Subcutaneous abdominal adipose tissue (tissue), 5 donors: ENCODE data around the gene KLF9.

Source experiments
- H3K27ac ChIP-seq: one replicate; pipeline ENCODE4 v1.7.0; 2013; ENCODE audit warnings: low read depth, mild to moderate bottlenecking, inconsistent platforms, low read length, moderate library complexity
- H3K27me3 ChIP-seq, 5 donors: one replicate each; pipeline ENCODE4 v1.7.0; 2013; ENCODE audit warnings: low read length in 5 of 5, inconsistent platforms in 1 of 5; ENCODE audit not compliant: control insufficient read depth in 5 of 5, insufficient read depth in 4 of 5
- H3K36me3 ChIP-seq, 5 donors: one replicate each; pipeline ENCODE4 v1.7.0; 2013; ENCODE audit warnings: low read length in 5 of 5; ENCODE audit not compliant: control insufficient read depth in 5 of 5, insufficient read depth in 5 of 5
- H3K4me1 ChIP-seq, 5 donors: one replicate each; pipeline ENCODE4 v1.7.0; 2013; ENCODE audit warnings: low read length in 5 of 5, mild to moderate bottlenecking in 3 of 5, moderate library complexity in 1 of 5; ENCODE audit not compliant: control insufficient read depth in 5 of 5, insufficient read depth in 5 of 5
- H3K4me3 ChIP-seq, 5 donors: one replicate each; pipeline ENCODE4 v1.7.0; 2013; ENCODE audit warnings: low read length in 5 of 5, low read depth in 1 of 5
- H3K9ac ChIP-seq, 5 donors: one replicate each; pipeline ENCODE4 v1.7.0; 2013; ENCODE audit warnings: low read length in 5 of 5, mild to moderate bottlenecking in 4 of 5, moderate library complexity in 3 of 5
- H3K9me3 ChIP-seq, 5 donors: one replicate each; pipeline ENCODE4 v1.7.0; 2013; ENCODE audit warnings: low read length in 5 of 5; ENCODE audit not compliant: control insufficient read depth in 5 of 5
- donor health status: healthy.
- donor health status: healthy.
- donor health status: healthy.
- donor health status: healthy.
- donor health status: healthy.

KLF9 gene

DNA sequence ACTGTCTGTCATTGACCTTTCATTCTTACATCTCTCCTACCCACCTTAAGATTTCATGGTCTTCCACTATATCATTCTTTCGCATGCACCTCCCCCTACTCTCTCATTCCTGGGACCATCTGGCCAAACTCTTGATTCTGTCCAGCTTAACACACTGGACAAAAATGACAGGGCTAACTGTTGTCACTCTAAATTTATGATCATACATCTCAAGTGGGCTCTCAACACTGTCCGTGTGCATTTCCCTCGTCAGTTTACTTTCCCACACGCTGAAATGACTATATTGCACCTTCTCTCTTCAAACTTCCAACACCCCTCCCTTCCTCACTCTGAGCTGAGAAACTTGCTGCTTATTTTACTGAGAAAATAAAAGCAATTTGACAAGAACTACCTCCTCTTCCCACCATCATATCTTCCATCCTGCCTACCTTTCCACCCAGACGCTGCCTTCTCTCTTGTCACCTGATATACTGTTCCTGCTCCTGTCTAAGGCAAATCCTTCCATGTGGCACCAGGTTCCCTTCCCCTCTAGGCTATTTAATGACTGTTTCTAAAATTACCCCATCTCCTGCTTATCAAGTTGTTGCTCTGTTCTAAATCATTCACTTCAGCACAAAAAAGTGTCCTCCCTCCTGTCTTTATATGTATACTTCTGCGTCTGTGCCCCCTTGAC lies 8.1 kb upstream of the KLF9 start:
- Histone ChIP-seq H3K9me3 (no peaks in the 10 kb centered on the region), H3K36me3 (no peaks in the 10 kb centered on the region), H3K27ac (peak overlapping the region; percentile 99), H3K27me3 (no peaks in the 10 kb centered on the region), H3K4me1 (peaks cover 10 to 40% (median 29%) of the 10 kb centered on the region in 5 donors), H3K9ac (no peak overlapping the region), H3K4me3 (no peak overlapping the region)

DNA sequence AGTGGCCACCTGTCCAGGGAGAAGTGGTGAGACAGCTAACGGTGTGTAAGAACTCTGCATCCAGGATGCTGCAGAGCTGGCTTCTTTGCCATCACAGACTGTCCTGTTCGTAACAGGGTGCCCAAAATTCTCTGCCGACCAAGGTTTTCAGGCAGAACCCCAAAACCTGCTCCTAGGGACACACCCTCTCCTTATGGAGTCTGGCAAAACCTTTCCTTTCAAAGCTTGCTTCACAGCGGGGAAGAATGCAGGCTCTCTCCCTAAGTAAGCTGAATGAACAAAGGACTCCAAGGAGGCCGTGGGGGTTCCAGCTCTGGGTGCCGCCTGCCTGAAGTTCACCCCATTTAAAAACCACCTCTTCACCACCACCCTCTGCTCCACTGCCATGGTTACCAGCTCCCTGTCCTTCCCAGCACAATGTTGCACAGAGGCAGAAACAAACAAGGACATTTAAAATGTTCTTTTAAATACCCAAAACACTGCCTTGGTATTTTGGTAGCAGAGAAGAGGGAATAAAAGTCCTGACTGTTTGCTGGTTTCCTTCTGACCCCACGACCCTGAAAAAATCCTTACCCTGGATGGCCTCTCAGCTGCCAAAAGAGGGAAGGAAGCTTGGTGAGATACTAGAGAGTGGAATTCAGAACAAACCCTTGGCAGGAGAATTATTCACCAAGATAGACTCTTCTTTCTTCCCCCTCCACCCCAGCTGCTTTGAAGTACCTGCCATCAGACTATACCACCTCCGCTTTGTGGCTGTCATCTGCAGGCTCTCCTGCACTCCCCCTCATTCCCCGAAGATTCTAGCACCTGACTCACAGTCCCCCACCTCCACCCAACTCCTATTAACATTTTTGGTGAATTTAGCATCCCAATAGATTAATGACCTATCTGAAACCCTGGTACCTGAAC lies 7.1 kb upstream of the KLF9 start:
- peak overlapping the region; percentile 99 for H3K27ac ChIP-seq
- peak overlapping the region; percentile 45 to 77 (median 69) for H3K4me3 ChIP-seq
- peak overlapping the region; percentile 72 to 88 (median 84) for H3K9ac ChIP-seq
- H3K27me3 ChIP-seq: no peaks in the 10 kb centered on the region
- H3K36me3 ChIP-seq: no peaks in the 10 kb centered on the region
- H3K4me1 ChIP-seq: peaks cover 10 to 44% (median 32%) of the 10 kb centered on the region in 5 donors
- H3K9me3 ChIP-seq: no peaks in the 10 kb centered on the region

DNA sequence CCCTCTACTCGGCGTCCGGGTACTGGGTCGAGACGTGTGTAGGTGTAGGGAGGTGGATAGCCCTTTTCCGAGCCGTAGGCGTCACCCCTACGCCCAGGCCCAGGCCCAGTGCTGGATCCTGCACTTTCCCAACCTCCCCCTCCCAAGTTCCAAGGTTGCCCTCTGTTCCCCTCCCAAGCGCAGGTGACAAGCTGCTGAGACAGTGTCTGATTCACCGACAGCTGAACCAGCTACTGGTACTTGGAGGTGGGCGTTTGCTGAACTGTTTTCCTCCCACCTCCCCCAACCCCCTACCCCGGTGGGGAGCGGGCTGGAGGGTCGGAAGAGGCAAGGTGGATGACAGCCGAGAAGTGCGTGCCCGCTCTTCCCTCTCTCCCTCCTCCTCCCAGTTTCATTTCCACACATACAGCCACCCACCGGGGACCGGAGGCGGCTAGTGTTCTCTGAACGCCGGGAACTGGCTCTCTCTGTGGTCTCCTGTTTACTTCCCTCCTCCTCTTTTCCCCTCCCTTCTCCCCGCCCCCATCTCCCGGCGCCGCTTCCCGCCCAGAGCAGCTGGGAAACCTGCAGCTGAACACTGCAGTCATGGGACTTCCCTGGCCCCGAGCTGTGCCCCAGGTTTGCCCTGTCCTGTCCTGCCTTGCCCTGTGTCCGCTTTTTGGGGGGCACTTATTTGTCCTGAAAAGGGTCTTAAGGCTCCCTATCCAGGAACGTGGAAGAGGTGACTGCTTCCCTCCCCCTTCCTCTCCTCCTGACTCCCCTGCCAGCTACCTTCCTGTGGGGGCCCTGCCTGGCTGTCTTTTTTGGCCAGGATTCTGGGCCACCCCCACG lies 6.2 kb upstream of the KLF9 start:
- Histone ChIP-seq H3K36me3 (no peaks in the 10 kb centered on the region), H3K9ac (peak overlapping the region; percentile 72 to 92 (median 88)), H3K27ac (peak overlapping the region; percentile 99), H3K4me3 (peak overlapping the region; percentile 67 to 85 (median 75)), H3K27me3 (no peaks in the 10 kb centered on the region), H3K9me3 (no peaks in the 10 kb centered on the region), H3K4me1 (peaks cover 10 to 48% (median 32%) of the 10 kb centered on the region in 5 donors)

DNA sequence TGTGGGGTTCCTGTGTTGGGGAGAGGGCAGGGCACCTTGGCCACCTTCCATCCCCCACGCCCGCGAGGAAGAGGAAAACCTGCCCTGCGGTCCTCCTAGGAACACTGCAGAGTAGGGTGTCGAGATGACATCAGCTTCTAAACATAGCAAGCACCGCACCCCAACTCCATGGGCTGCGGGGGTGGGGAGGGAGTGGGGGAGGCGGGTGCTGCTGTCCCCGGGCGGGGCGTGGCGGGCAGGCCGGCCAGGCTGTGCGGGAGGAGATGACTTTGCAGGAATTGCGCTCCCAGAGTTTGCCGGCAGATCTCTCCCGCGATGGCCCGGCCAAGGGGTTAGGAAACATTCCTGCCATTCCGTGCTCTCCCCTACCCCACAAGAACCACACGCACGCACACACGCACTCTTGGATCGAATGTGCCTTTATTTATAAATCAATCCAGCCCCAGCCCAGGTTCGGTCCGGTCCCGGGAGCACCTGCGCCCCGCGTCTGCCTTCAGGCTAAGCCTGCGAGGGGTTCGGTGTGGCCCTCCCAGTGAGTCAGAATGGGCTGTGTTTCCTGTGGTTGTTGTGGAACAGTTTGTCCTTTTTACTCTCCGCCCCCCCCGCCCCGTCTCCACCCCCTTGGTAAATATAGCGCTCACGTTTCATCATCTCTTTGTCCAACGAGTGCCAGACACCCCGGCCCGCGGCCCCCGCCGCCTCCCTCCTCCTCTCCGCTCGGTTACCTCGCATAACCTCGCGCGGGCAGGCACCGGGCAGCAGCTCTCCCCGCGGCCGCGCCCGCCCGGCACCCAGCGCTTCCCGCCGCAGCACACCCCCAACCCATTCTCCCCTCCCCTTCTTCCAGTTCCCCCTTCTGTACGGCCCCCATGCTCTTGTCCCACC lies 5.3 kb upstream of the KLF9 start:
- Histone ChIP-seq H3K4me3 (peak overlapping the region; percentile 67 to 85 (median 75)), H3K4me1 (peaks cover 10 to 54% (median 39%) of the 10 kb centered on the region in 5 donors), H3K27ac (peak overlapping the region; percentile 99)

DNA sequence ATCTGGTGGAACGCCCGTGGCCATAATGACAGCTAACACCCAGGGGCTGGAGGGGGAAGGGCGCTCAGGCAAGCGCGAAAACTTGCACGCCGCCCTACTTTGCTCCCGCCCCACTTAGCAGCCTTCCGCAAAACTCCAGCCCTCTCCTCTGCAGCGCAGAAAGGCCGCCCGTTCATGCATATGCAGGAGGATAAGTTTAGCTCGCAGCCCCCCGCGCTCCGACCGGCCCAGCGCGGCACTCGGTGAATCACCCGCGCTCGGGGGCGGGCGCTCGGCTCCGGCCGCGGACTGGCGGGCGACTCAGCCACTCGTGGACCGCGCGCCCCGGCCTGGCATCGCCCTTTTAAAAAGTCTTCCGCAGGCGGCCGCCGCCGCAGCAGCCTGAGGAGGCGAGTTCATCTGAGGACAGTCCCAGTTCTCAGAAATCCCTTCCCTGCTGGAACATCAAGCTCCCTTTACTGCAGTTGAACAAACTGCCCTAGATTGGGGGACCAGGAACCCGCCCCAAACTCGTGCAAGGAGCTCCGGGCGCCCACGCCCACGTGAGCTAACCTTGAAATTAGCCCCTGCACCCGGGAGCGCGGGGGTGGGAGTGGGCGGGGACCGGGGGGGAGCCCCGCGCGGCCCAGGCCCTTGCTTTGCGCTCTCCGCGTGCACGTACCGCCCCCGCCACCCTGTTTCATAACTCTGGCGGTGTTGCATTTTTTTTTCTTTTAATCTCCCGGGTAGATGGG lies 4.5 kb upstream of the KLF9 start:
- Histone ChIP-seq H3K4me3 (peak overlapping the region; percentile 63 to 82 (median 75)), H3K9me3 (no peaks in the 10 kb centered on the region), H3K27me3 (no peaks in the 10 kb centered on the region), H3K36me3 (no peaks in the 10 kb centered on the region), H3K27ac (peak overlapping the region; percentile 99), H3K4me1 (peaks cover 12 to 61% (median 43%) of the 10 kb centered on the region in 5 donors), H3K9ac (peak overlapping the region; percentile 79 to 94 (median 87))

More for the DNA sequence above, 5.3 kb upstream of the KLF9 start:
- Histone ChIP-seq H3K9me3 (no peaks in the 10 kb centered on the region), H3K36me3 (no peaks in the 10 kb centered on the region), H3K9ac (peak overlapping the region; percentile 79 to 94 (median 89)), H3K27me3 (no peaks in the 10 kb centered on the region)

DNA sequence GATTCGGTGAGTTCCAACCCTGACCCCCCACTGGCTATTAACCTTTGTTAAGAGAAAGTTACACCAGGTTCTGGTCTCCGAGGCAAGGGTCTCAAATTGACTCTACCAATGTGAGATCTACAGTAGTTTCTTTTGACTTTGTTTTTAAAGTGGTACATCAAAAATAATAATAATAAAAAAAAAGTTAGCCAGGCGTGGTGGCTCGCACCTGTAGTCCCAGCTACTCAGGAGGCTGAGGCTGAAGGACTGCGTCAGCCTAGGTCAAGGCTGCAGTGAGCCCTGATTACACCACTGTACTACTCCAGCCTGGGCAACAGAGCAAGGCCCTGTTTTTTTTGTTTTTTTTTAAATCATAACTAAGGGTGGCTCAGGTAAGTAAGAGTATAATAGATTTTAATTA lies 1.0 kb upstream of the KLF9 start:
- Histone ChIP-seq H3K27ac (peak overlapping the region; percentile 91), H3K4me3 (no peak overlapping the region), H3K9ac (peak overlapping the region in 1 of 5 donors; percentile 13)

DNA sequence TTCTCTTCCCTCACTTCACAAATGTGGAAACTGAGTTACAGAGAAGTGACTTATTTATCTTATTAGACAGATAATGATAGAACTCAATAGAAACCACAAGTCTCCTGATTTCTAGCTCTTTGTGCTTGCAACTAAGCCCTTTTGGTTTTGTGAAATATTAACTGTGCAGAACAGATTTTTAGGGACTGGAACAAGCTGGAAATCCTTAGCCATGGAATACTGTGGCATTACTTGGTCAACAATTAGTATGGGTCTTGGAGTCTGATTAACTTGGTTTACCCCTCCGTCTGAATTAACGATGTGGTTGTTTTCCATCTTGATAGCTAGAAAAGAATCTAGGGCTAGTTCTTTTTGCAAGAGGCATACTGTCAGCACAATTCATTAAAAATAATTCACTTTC lies 584 bp upstream of the KLF9 start:
- H3K36me3 ChIP-seq: no peaks in the 10 kb centered on the region
- H3K4me3 ChIP-seq: peak overlapping the region in 3 of 5 donors; percentile 23 to 99 (median 98)
- H3K9ac ChIP-seq: peak overlapping the region in 3 of 5 donors; percentile 13 to 99 (median 89)
- H3K4me1 ChIP-seq: peaks cover 2 to 53% (median 45%) of the 10 kb centered on the region in 5 donors
- no peaks in the 10 kb centered on the region for H3K27me3 ChIP-seq
- H3K9me3 ChIP-seq: no peaks in the 10 kb centered on the region
- peak overlapping the region; percentile 91 for H3K27ac ChIP-seq

More for the DNA sequence above, 1.0 kb upstream of the KLF9 start:
- Histone ChIP-seq H3K36me3 (no peaks in the 10 kb centered on the region), H3K9me3 (no peaks in the 10 kb centered on the region), H3K27me3 (no peaks in the 10 kb centered on the region), H3K4me1 (peaks cover 2 to 52% (median 41%) of the 10 kb centered on the region in 5 donors)

DNA sequence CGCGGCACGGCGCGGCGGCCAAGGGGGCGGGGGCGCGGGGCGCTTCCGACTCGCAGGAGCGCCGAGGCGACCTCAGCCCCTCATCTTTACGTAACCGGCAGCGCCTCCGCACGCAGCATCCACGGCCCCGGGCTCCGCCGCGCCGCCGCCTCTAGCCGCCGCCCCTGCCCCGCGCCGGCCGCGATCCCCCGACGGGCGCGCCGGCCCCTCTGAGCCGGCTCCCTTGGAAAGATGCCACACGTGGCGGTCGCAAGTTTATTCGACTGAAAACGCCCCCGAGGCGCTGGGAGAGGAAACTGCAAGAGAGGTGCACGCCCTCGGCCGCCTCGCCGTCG lies 1.0 kb downstream of the KLF9 start:
- Histone ChIP-seq H3K9me3 (no peaks in the 10 kb centered on the region), H3K27me3 (no peaks in the 10 kb centered on the region), H3K4me1 (peaks cover 4 to 62% (median 53%) of the 10 kb centered on the region in 5 donors), H3K36me3 (peaks cover 0 to under 1% (median 0%) of the 10 kb centered on the region in 5 donors), H3K9ac (peak overlapping the region; percentile 84 to 99 (median 89)), H3K4me3 (peak overlapping the region in 4 of 5 donors; percentile 84 to 100 (median 98)), H3K27ac (peak overlapping the region; percentile 91)
